NCI-H146 treated with DMSO at 0.1 percent for 48 hours (cell line): ENCODE results near the gene RBM17.
"Not testable (repeated sequence)": the region's sequence is repeated elsewhere in the genome, so short reads cannot be mapped to it uniquely, and the experiment has no call there.

Experiments
- DNase-seq: peaks from one replicate; lab custom pipeline; 2025; ENCODE audit not compliant: unreplicated experiment; lab: John Stamatoyannopoulos, UW

The RBM17 gene

DNA sequence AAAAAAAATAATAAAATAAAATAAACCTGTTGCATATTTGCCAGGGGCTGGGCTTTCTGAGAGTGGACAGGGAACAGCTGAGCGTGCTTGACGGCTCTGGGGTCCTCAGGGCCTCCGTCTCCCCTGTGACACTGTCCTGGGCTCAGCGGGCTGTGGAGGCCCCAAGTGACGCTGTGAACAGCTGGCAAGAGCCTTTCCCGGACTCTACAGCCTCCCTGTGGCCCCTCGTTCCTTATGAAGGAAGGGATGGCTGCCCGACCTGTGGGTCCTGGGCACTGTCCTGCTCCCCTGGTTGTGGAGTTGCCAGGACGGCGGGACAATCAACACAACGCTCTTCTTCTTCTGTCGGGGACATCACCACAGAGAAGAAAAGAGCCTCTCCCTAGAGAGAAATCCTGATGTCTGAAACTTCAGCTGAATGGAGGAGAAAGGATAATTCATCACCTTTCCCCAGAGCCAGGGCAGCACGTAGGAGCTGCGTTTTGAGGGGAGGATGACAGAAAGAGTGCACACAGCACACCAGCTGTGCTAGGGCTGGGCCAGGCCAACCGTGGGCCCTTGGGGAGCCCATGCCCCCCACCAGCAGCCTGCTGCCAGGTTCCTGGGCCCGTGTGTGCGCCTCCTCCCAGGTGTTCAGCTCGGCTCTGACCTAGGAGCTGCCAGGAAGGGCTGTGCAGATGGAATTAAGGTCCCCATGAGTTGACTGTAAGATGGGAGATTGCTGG lies 45.4 kb downstream of the RBM17 start:
- DNase-seq, result no peak

GRCh38 chr10:6135039-6135438 lies 46.2 kb downstream of the RBM17 start:
- DNase-seq, result no peak

GRCh38 chr10:6135589-6136168 lies 46.8 kb downstream of the RBM17 start:
- DNase-seq, result no peak

DNA sequence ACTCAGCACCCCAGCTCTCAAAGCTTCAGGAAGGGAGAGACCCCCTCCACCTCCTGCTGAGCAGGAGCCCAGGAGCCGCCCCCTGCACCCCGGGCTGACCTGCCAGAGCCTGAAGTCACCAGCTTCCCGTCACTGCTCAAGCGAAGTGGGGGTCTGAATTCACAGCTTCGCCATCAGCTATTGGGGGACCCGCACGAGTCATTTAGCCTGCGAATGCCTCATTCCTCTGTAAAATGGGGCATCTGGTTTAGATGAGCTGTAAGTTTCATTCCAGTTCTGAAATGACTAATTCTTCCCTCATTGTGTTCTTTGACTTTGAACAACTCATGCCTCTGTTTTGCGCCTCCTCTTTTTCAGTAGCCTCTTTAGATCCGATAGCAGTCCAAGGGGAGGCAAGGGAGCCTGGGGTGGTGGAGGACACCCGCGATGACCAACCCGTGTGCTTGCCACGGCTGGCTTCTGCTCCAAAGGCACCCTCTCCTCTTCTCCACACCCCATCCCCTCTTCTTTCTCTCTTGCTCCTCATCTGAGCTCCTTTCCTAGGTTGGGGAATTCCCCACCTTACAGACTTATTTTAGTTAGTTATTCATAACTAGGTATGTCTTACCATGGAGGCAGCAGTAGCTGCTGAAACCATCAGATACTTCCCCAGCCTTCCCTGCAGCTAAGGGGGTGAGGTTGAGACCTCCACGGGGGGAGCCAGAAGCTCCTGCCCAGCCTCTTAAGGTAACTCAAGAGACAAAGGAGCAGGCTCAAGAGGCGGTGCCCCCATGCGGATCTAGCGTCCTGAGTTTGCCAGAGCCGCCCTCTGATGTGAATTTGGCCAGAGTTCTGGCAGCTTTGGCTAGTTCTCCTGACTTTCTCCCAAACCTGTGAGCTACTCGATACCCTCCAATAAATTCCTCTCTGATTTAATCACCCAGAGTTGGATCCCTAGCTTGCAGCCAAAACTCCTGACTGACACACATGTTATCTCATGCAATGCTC lies 47.7 kb downstream of the RBM17 start:
- no peak for DNase-seq

- no peak for DNase-seq
Observed at GRCh38 chr10:6138456-6138855, 49.6 kb downstream of the RBM17 start.

DNA sequence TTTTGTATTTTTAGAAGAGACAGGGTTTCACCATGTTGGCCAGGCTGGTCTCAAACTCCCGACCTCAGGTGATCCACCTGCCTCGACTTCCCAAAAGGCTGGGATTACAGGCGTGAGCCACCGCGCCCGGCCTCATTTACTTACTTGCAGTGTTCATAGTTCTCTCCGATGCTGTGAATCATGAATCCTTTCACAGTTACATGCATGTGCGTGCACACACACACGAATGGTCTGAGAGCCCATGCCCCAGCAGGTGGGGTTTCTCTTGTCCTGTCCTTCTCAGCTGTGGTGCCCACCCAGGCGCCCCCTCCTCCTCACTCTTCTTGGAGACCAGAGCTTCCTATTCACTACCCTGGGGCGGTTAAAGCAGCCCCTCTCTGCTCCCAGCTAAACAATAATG lies 50.6 kb downstream of the RBM17 start:
- DNase-seq, result no peak

- no peak for DNase-seq
Observed at GRCh38 chr10:6140141-6140841, 51.5 kb downstream of the RBM17 start.

DNA sequence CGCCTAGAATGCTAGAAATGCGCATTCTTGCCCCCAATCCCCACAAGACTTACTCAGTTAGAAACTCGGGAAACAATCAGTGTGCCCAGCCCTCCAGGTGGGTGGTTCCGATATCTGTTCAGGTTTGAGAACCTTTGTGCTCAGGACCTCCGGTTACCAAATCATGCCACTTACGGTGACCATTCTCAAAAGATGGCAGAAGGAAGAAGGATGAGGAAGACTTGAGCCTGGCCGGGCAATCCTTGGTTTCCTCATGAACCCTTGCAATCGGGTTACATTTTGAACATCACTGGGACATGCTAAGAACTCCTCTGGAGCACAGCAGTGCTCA lies 52.1 kb downstream of the RBM17 start:
- DNase-seq, result no peak

GRCh38 chr10:6141296-6142151 lies 52.7 kb downstream of the RBM17 start:
- peak; percentile 27 for DNase-seq

- DNase-seq, result not testable (repeated sequence)
Observed at GRCh38 chr10:6142186-6142585, 53.4 kb downstream of the RBM17 start.

DNA sequence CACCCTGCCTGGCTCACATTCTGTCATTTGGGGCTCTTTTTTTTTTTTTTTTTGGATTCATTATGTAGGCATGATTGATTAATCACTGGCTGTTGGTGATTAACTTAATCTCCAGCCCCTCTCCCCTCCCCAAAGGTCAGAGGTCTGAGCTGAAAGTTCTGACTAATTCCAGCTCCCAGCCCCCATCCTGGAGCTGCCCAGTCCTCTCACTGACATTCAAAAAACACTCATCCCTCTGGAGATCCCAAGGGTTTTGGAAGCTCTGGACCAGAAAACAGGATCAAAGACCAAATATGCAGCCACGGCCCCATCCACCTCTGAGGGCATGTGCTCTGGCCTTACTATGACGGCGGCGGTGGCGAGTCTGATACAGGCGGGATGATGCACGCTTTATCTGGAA lies 53.8 kb downstream of the RBM17 start:
- no peak for DNase-seq

- DNase-seq, result no peak
Observed at GRCh38 chr10:6143181-6143580, 54.3 kb downstream of the RBM17 start.

DNA sequence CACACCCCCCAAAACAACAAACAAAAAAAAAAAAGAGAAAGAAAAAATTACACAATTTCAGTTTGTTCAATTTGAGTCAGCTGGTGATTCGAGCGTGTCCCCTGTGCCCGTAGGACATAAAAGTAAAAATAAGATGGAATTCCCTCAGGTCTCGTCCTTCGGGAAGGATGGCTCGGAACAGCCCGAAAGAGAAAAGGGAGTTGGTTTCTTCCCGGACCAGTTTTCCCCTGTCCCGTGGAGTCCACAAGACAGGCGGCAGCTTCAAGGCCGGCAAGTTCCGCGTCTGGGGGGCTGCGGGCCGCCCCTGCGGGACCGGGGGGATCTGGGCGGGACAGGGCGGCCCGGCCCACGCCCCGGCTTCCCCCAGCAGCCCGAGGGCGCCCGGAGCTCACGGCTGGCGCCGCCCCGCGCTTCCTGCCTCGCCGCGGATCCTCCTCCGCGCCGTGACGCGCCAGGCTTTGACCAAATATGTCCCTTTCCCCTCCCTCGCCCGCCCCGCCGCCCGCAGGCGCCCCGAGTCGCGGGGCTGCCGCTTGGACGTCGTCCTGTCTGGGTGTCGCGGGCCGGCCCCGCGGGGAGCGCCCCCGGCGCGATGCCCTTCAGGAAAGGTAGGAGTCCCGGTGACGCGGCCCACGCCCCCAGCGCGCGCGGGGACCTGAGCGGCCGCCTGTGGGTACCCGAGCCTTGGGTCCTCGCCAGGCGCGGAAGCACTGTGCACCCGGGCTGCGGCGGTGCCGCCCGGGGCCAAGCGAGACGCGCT lies 55.8 kb downstream of the RBM17 start:
- DNase-seq, result peak; percentile 38

- no peak for DNase-seq
Observed at GRCh38 chr10:6145166-6145987, 56.5 kb downstream of the RBM17 start.

GRCh38 chr10:6146013-6146785 lies 57.4 kb downstream of the RBM17 start:
- DNase-seq, result no peak

DNA sequence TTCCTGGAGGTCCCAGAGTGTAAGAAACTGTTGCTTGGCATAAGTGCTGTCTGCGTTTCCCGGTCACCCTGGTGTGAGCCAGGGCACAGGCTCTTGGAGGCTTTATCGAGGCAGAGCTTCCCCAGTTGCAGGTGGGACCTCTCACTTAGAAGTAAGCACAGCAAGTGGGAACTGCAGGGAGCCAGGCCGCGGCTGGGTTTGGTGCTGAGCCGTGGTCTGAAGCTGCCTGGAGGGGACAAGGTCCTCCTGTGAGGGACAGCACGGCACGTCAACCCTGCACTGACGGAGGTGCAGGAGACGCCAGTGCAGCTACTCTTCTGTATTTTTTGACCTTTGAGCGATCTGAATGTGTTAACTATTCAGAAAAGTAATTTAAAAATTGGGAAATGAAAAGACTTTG lies 58.1 kb downstream of the RBM17 start:
- DNase-seq, result no peak

GRCh38 chr10:6148251-6148701 lies 59.4 kb downstream of the RBM17 start:
- no peak for DNase-seq

DNA sequence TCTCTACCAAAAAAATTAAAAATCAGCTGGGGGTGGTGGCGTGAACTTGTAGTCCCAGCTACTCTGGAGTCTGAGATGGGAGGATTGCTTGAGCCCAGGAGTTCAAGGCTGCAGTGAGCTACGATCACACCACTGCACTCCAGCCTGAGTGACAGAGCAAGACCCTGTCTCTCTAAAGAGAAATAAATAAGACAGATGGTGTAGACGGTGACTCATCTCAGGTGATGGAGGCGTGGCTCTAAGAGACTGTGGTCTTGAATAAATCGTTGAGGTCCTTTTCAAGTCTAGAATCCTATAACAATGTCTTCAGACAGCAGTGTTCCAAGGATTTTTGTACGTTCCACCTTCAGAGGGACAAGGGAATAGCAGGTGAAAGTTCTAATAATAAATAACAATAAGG lies 60.1 kb downstream of the RBM17 start:
- no peak for DNase-seq
